ENCODE results near the gene GFRAL.
"Not testable (repeated sequence)": the region's sequence is repeated elsewhere in the genome, so short reads cannot be mapped to it uniquely, and the experiment has no call there.

GFRAL gene

GRCh38 chr6:55297214-55297613 lies 30.1 kb upstream of the GFRAL start:
- DNase-seq; H3K4me3 ChIP-seq (ENCODE audit: control insufficient read depth in 1 of 7, extremely low read depth in 1 of 7, insufficient read depth in 4 of 7, low read depth in 2 of 7, low read length in 6 of 7); H3K4me1 ChIP-seq (ENCODE audit: control extremely low read depth in 1 of 4, control insufficient read depth in 4 of 4, insufficient read depth in 4 of 4, low read length in 3 of 4); H3K27ac ChIP-seq (ENCODE audit: insufficient read depth in 1 of 2, low read depth in 1 of 2, low read length in 2 of 2, poor library complexity in 1 of 2, severe bottlenecking in 2 of 2); POLR2A ChIA-PET; H3K36me3 ChIP-seq (ENCODE audit: control insufficient read depth in 4 of 4, insufficient read depth in 4 of 4, low read length in 3 of 4); CTCF ChIA-PET; H3K27me3 ChIP-seq (replicated peaks in 2 of 5; ENCODE audit: control insufficient read depth in 4 of 5, insufficient read depth in 5 of 5, low read length in 4 of 5); H3K9me3 ChIP-seq (ENCODE audit: control extremely low read depth in 1 of 5, control insufficient read depth in 4 of 5, insufficient read depth in 2 of 5, low read depth in 1 of 5, low read length in 4 of 5): not testable (repeated sequence)
- 100% methylated on average over 1 of the region's 3 CpGs for WGBS (ENCODE audit: insufficient coverage)

DNA sequence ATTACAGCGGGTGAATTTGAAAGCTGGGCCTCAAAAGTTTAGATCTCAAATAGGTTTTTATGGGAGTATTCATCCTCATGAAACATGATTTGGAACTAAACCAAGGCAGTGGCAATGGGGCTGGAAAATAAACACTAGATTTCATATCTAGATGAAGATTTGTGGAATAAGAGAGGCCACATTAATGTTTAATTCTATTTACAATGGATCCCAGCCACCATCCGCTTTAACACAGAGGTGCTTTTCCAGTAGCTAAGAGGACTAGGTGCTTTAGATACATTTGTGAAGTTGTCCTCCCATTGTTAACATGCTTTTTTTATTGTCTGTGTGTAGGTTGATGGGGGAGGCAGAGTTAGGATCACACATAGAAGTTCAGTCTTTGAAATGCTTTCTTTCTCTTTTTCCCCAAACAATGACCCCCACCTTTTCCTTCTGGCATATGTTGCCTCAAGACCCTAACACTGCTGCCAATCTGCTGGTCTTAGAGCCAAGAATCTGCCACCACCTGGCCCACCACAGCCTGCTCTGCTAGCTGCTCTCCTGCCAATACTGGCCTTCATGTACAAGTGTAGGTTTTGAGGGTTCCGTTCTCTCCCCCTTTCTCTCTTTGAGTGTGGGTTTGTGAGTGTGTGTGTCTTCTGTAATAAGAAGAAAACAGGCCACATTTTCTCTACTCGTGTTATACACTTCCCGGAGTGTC lies 27.8 kb upstream of the GFRAL start:
- ChIA-PET CTCF (no interaction called here), POLR2A (no interaction called here)

DNA sequence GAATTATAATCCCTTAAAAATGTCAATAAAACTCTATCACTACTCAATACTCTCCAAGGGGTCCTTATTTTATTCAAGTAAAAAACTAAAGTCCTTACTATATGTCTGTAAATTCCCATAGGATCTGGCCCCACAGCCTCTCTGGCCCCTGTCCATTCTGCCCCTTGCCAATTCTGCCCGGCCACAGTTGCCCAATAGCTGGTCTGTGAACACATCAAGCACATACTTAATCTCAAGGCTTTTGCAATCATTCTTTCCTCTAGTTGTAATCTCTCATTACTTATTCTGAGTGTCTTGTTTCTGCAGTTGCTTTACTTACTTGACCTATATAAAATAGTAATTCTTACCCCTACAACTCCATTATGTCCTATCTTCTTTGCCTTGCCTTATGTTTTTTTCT lies 22.5 kb upstream of the GFRAL start:
- H3K27me3 ChIP-seq (replicated peaks in 2 of 5; ENCODE audit: control insufficient read depth in 4 of 5, insufficient read depth in 5 of 5, low read length in 4 of 5), result no peaks in the 10 kb centered on the region
- POLR2A ChIA-PET, result no interaction called here
- H3K4me1 ChIP-seq (ENCODE audit: control extremely low read depth in 1 of 4, control insufficient read depth in 4 of 4, insufficient read depth in 4 of 4, low read length in 3 of 4), result no peaks in the 10 kb centered on the region
- H3K9me3 ChIP-seq (ENCODE audit: control extremely low read depth in 1 of 5, control insufficient read depth in 4 of 5, insufficient read depth in 2 of 5, low read depth in 1 of 5, low read length in 4 of 5), result no peaks in the 10 kb centered on the region
- H3K27ac ChIP-seq (ENCODE audit: insufficient read depth in 1 of 2, low read depth in 1 of 2, low read length in 2 of 2, poor library complexity in 1 of 2, severe bottlenecking in 2 of 2), result no peak overlapping the region
- no CpG with 5 or more reads among the region's 1 CpG for WGBS (ENCODE audit: insufficient coverage)
- H3K4me3 ChIP-seq (ENCODE audit: control insufficient read depth in 1 of 7, extremely low read depth in 1 of 7, insufficient read depth in 4 of 7, low read depth in 2 of 7, low read length in 6 of 7), result no peak overlapping the region
- CTCF ChIA-PET, result interaction anchor here (1.2 kb wide), 1 partner anchor 162 kb away, joined by 3 read pairs; no protein-coding TSS in a partner anchor
- no peak for DNase-seq
- no peaks in the 10 kb centered on the region for H3K36me3 ChIP-seq (ENCODE audit: control insufficient read depth in 4 of 4, insufficient read depth in 4 of 4, low read length in 3 of 4)

More for the DNA sequence above, 27.8 kb upstream of the GFRAL start:
- Histone ChIP-seq H3K36me3 (ENCODE audit: control insufficient read depth in 4 of 4, insufficient read depth in 4 of 4, low read length in 3 of 4) (no peaks in the 10 kb centered on the region), H3K4me1 (ENCODE audit: control extremely low read depth in 1 of 4, control insufficient read depth in 4 of 4, insufficient read depth in 4 of 4, low read length in 3 of 4) (no peaks in the 10 kb centered on the region), H3K27me3 (replicated peaks in 2 of 5; ENCODE audit: control insufficient read depth in 4 of 5, insufficient read depth in 5 of 5, low read length in 4 of 5) (no peaks in the 10 kb centered on the region), H3K9me3 (ENCODE audit: control extremely low read depth in 1 of 5, control insufficient read depth in 4 of 5, insufficient read depth in 2 of 5, low read depth in 1 of 5, low read length in 4 of 5) (peaks cover 0 to 3% (median 0%) of the 10 kb centered on the region in 5 experiments), H3K4me3 (ENCODE audit: control insufficient read depth in 1 of 7, extremely low read depth in 1 of 7, insufficient read depth in 4 of 7, low read depth in 2 of 7, low read length in 6 of 7) (no peak overlapping the region), H3K27ac (ENCODE audit: insufficient read depth in 1 of 2, low read depth in 1 of 2, low read length in 2 of 2, poor library complexity in 1 of 2, severe bottlenecking in 2 of 2) (no peak overlapping the region)
- no peak for DNase-seq
- 96% methylated on average over 4 of the region's 5 CpGs for WGBS (ENCODE audit: insufficient coverage)

GRCh38 chr6:55319961-55320695 lies 7.1 kb upstream of the GFRAL start:
- Histone ChIP-seq H3K27me3 (replicated peaks in 2 of 5; ENCODE audit: control insufficient read depth in 4 of 5, insufficient read depth in 5 of 5, low read length in 4 of 5) (no peaks in the 10 kb centered on the region), H3K36me3 (ENCODE audit: control insufficient read depth in 4 of 4, insufficient read depth in 4 of 4, low read length in 3 of 4) (no peaks in the 10 kb centered on the region), H3K4me3 (ENCODE audit: control insufficient read depth in 1 of 7, extremely low read depth in 1 of 7, insufficient read depth in 4 of 7, low read depth in 2 of 7, low read length in 6 of 7) (no peak overlapping the region), H3K9me3 (ENCODE audit: control extremely low read depth in 1 of 5, control insufficient read depth in 4 of 5, insufficient read depth in 2 of 5, low read depth in 1 of 5, low read length in 4 of 5) (peaks cover 0 to 1% (median 0%) of the 10 kb centered on the region in 5 experiments), H3K27ac (ENCODE audit: insufficient read depth in 1 of 2, low read depth in 1 of 2, low read length in 2 of 2, poor library complexity in 1 of 2, severe bottlenecking in 2 of 2) (no peak overlapping the region), H3K4me1 (ENCODE audit: control extremely low read depth in 1 of 4, control insufficient read depth in 4 of 4, insufficient read depth in 4 of 4, low read length in 3 of 4) (no peaks in the 10 kb centered on the region)
- ChIA-PET POLR2A (no interaction called here), CTCF (no interaction called here)
- no peak for DNase-seq

GRCh38 chr6:55320696-55321086 lies 6.6 kb upstream of the GFRAL start:
- H3K27ac ChIP-seq (ENCODE audit: insufficient read depth in 1 of 2, low read depth in 1 of 2, low read length in 2 of 2, poor library complexity in 1 of 2, severe bottlenecking in 2 of 2), result no peak overlapping the region
- H3K9me3 ChIP-seq (ENCODE audit: control extremely low read depth in 1 of 5, control insufficient read depth in 4 of 5, insufficient read depth in 2 of 5, low read depth in 1 of 5, low read length in 4 of 5), result peaks cover 0 to 1% (median 0%) of the 10 kb centered on the region in 5 experiments
- DNase-seq, result no peak
- no peaks in the 10 kb centered on the region for H3K4me1 ChIP-seq (ENCODE audit: control extremely low read depth in 1 of 4, control insufficient read depth in 4 of 4, insufficient read depth in 4 of 4, low read length in 3 of 4)
- CTCF ChIA-PET, result no interaction called here
- POLR2A ChIA-PET, result no interaction called here
- WGBS (ENCODE audit: insufficient coverage), result no CpG with 5 or more reads among the region's 2 CpGs
- H3K4me3 ChIP-seq (ENCODE audit: control insufficient read depth in 1 of 7, extremely low read depth in 1 of 7, insufficient read depth in 4 of 7, low read depth in 2 of 7, low read length in 6 of 7), result no peak overlapping the region
- no peaks in the 10 kb centered on the region for H3K27me3 ChIP-seq (replicated peaks in 2 of 5; ENCODE audit: control insufficient read depth in 4 of 5, insufficient read depth in 5 of 5, low read length in 4 of 5)
- no peaks in the 10 kb centered on the region for H3K36me3 ChIP-seq (ENCODE audit: control insufficient read depth in 4 of 4, insufficient read depth in 4 of 4, low read length in 3 of 4)

- no peak for DNase-seq
- H3K4me1 ChIP-seq (ENCODE audit: control extremely low read depth in 1 of 4, control insufficient read depth in 4 of 4, insufficient read depth in 4 of 4, low read length in 3 of 4), result no peaks in the 10 kb centered on the region
- no peak overlapping the region for H3K27ac ChIP-seq (ENCODE audit: insufficient read depth in 1 of 2, low read depth in 1 of 2, low read length in 2 of 2, poor library complexity in 1 of 2, severe bottlenecking in 2 of 2)
- H3K36me3 ChIP-seq (ENCODE audit: control insufficient read depth in 4 of 4, insufficient read depth in 4 of 4, low read length in 3 of 4), result no peaks in the 10 kb centered on the region
- POLR2A ChIA-PET, result interaction anchor here (0.5 kb wide), 1 partner anchor 33 kb away, joined by 3 read pairs; no protein-coding TSS in a partner anchor
- H3K9me3 ChIP-seq (ENCODE audit: control extremely low read depth in 1 of 5, control insufficient read depth in 4 of 5, insufficient read depth in 2 of 5, low read depth in 1 of 5, low read length in 4 of 5), result no peaks in the 10 kb centered on the region
- CTCF ChIA-PET, result no interaction called here
- H3K4me3 ChIP-seq (ENCODE audit: control insufficient read depth in 1 of 7, extremely low read depth in 1 of 7, insufficient read depth in 4 of 7, low read depth in 2 of 7, low read length in 6 of 7), result no peak overlapping the region
- 80% methylated on average over 2 of the region's 2 CpGs for WGBS (ENCODE audit: insufficient coverage)
- no peaks in the 10 kb centered on the region for H3K27me3 ChIP-seq (replicated peaks in 2 of 5; ENCODE audit: control insufficient read depth in 4 of 5, insufficient read depth in 5 of 5, low read length in 4 of 5)
Observed at GRCh38 chr6:55377150-55377549, 49.9 kb downstream of the GFRAL start.

- Histone ChIP-seq H3K27me3 (replicated peaks in 2 of 5; ENCODE audit: control insufficient read depth in 4 of 5, insufficient read depth in 5 of 5, low read length in 4 of 5) (no peaks in the 10 kb centered on the region), H3K36me3 (ENCODE audit: control insufficient read depth in 4 of 4, insufficient read depth in 4 of 4, low read length in 3 of 4) (no peaks in the 10 kb centered on the region), H3K9me3 (ENCODE audit: control extremely low read depth in 1 of 5, control insufficient read depth in 4 of 5, insufficient read depth in 2 of 5, low read depth in 1 of 5, low read length in 4 of 5) (no peaks in the 10 kb centered on the region), H3K4me3 (ENCODE audit: control insufficient read depth in 1 of 7, extremely low read depth in 1 of 7, insufficient read depth in 4 of 7, low read depth in 2 of 7, low read length in 6 of 7) (no peak overlapping the region), H3K27ac (ENCODE audit: insufficient read depth in 1 of 2, low read depth in 1 of 2, low read length in 2 of 2, poor library complexity in 1 of 2, severe bottlenecking in 2 of 2) (no peak overlapping the region), H3K4me1 (ENCODE audit: control extremely low read depth in 1 of 4, control insufficient read depth in 4 of 4, insufficient read depth in 4 of 4, low read length in 3 of 4) (no peaks in the 10 kb centered on the region)
- no peak for DNase-seq
- POLR2A ChIA-PET, result interaction anchor here (0.7 kb wide), 1 partner anchor 35 kb away, joined by 3 read pairs; no protein-coding TSS in a partner anchor
- CTCF ChIA-PET, result no interaction called here
Observed at GRCh38 chr6:55379471-55379870, 52.2 kb downstream of the GFRAL start.

All from common myeloid progenitor, CD34-positive (primary cell).